GM19438 (cell line): ENCODE results near the gene ANKDD1B.

Experiments
- ATAC-seq: cut with Tn5 transposase; IDR thresholded peaks from one replicate; pipeline ENCODE4 v1.9.1; 2021; ENCODE audit warnings: low read depth; ENCODE audit not compliant: unreplicated experiment

The ANKDD1B gene

DNA sequence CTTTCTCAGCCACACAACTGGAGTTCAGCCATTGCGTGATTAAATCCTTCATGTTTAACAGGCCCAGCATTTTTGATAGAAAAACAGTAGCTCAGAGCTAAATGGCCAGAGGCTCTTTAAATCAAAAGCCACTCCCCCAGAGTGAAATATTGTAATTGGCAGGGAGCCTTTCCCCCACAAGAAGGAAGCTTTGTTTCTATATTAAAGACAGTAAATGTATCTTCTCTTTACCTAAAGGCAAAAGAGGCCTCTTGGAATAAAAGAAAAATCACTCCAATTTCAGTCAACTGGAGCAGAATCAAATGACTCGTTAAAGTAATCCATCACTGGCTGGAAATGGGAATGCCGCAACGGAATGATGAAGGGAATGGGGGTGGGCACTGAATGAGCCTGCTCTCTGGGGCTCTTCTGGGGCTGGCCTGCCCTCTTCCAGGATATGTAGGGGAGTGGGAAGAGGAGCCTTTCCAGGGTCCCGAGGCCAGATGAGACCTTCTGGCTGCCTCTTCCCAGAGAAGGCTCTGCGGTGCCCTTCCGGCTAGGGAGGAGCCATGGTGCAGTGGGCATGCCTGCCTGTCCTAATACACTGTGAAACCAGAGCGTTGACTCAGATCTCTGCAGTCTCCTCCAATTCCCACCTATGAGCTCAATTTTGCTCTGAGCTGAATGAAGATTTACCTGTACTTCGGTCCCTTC lies 45.2 kb downstream of the ANKDD1B start:
- ATAC-seq: no peak

DNA sequence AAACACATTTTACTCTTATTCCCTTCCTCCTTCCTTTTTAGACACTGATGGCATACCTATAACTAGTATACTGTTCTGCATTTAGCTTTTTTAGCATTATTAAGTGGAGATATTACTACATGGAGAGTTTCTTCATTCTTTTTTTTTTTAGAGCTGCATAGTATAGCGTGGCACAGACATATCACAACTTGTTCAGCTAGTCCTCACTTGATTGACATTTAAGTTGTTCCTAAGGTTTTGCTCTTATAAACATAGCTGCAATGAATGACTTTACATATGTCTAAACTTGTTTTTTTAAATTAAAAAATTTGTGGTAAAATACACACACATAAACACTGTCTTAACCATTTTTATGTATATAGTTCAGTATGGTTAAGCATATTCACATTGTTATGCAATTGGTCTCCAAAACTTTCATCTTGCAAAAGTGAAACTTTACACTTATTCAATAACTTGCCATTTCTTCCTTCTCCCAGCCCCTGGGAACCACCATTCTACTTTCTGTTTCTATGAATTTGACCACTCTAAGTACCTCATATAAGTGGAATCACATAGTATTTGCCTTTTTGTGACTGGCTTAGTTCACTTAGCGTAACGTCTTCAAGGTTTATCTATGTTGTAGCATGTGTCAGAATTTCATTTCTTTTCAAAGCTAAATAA lies 48.7 kb downstream of the ANKDD1B start:
- no peak for ATAC-seq

DNA sequence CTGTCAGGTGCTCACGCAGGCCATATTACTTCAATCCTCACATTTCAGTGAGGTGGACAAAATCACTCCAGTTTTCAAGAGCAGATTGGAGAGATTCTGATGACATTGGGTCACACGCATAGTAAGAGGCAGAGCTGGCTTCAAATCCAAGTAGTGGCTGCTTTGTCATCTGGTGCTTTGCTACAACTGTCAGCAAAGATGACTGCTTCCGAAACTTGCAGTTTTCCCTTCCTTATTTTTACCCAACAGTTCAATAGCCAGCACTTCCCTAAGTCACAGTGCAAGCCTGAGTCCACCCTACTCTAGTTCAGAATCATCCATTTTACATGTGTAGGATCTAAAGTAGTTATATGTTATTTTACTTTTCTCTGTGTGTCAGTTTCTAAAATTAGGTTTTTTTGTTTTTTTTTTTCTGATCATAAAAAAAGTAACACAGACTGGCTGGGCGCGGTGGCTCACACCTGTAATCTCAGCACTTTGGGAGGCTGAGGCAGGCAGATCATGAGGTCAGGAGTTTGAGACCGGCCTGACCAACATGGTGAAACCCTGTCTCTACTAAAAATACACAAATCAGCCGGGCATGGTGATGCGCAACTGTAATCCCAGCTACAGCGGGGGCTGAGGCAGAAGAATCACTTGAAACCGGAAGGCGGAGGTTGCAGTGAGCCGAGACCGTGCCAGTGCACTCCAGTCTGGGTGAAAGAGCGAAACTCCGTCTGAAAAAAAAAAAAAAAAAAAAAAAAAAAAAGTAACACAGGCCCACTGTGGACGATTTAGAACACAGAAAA lies 49.6 kb downstream of the ANKDD1B start:
- no peak for ATAC-seq

DNA sequence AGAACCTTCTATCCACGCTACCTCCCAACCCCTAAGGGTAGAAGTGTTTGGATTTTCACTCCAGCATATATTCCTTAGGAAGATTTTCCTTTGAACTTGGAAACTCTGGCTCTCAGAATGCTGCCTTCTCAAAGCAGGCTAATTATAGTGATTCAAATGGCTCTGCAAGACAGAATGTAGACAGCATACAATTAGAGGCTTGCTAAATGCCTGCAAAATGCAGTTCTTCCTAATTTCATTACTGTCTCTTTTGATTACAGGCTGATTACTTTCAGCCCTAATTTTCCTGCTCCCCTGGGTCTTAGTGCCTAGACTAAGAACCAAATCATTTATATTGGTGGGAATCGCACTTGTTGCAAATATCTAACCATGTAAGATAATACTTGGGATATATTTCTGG lies 50.8 kb downstream of the ANKDD1B start:
- ATAC-seq: no peak

- ATAC-seq: no peak
Observed at GRCh38 chr5:75663579-75664284, 52.5 kb downstream of the ANKDD1B start.

DNA sequence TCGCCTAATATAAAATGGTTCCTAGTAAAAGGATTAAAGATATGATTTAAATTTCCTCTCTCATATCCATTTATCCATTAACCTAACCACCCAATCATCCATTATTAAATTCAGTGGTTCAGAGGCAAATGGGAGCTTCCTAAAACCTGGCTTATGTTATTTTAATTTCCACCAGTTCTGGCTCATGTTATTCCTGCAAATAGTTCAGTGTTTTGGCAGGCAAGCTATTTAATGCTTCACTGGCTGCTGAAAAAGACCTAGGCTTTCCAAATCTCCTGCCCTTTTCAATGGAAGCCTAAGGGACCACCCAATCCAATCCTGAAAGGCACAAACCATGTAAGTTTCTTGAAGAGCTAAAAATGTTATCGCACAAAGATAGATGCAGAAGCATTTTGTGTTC lies 53.7 kb downstream of the ANKDD1B start:
- no peak for ATAC-seq

- no peak for ATAC-seq
Observed at GRCh38 chr5:75666801-75667200, 55.5 kb downstream of the ANKDD1B start.

GRCh38 chr5:75667586-75667985 lies 56.3 kb downstream of the ANKDD1B start:
- ATAC-seq: no peak

GRCh38 chr5:75668445-75668844 lies 57.2 kb downstream of the ANKDD1B start:
- ATAC-seq: peak; percentile 20

- peak; percentile 96 for ATAC-seq
Observed at GRCh38 chr5:75668977-75669689, 57.9 kb downstream of the ANKDD1B start.

GRCh38 chr5:75670577-75670976 lies 59.3 kb downstream of the ANKDD1B start:
- ATAC-seq: no peak

GRCh38 chr5:75671506-75671905 lies 60.3 kb downstream of the ANKDD1B start:
- no peak for ATAC-seq

DNA sequence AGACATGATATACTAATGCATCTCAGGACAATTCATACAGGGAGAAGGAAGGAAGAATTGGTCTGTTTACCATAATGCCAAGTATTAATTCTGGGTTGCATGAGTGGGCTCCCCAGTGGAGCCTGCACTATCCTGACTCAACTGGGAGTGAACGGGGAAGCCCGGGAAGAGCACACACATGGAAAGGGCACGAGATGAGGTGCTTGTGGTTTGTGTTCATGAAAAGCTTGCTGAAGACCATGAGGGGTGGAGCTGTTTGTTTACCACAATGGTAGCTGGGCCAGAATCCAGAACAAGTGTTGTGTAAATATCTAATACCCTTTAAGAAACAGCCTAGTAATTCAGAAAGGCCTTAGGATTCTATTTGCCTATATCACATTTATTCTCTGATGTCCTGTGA lies 61.4 kb downstream of the ANKDD1B start:
- no peak for ATAC-seq

- ATAC-seq: no peak
Observed at GRCh38 chr5:75675783-75676182, 64.5 kb downstream of the ANKDD1B start.

DNA sequence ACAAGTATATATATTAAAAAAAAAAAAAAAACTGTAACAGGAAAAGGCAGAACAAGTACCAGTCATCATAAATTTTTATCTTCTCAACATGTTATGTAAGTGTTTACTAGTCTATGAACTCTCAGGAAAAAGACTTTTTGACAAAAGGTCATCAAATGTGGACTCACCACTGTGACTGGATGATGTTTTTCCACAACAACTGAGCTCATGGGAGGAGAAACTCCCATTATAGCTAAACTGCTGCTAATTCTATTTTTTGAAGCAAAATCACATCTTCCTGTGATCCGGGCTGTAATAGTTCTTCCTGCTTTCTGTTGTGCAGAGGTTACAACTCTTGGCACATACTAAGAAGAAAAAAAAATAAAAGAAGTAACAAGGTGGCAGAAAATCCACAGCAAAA lies 66.4 kb downstream of the ANKDD1B start:
- ATAC-seq: no peak

GRCh38 chr5:75678155-75678554 lies 66.9 kb downstream of the ANKDD1B start:
- ATAC-seq: no peak

DNA sequence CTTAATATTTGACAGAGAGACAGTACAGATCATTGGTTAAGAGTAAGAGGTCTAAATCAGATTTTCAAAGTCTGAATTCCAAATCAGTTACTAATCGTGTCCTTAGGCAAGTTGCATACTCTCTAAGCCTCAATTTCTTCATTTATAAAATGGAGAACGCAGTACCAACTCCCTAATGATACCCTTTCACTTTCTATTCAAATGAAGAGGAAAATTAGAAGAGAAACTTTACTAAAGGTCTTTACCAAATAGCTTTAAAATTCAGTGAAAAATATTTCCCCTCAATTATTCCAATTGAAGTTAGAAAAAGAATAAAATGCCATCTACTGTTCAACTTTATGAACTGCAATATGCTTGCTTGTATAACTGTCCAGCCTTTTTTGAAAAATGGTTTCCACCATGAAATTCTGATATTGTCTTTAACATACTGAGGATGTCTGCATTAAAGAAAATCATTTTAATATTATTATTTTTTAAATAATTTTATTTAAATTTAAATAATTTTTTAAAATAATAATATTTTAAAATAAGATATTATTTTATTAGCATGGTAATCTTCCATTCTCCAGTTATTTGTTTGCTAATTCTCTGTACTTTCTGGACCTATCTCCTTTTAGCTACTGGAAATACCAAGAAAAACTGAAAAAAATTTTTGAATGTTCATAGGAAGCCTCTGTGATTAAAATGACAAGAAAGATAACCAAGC lies 70.0 kb downstream of the ANKDD1B start:
- ATAC-seq: no peak

DNA sequence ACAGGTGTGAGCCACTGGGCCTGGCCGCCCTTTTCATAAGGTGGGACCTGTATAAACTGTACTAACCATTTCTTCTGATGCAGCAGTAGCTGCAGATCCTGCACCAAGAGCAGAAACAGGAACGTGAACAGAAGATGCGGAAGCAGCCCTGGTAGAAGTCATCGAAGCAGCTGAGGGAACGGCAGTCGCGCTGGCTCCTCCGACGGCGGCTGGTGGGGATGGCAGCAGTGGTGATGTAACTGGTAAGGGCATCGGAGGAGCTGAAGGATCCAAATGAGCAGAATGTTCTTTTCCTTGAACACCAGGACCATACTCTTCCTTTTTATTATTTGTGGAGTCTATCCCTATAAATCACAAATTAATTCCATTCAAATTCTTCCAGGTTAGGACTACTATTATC lies 73.9 kb downstream of the ANKDD1B start:
- no peak for ATAC-seq

DNA sequence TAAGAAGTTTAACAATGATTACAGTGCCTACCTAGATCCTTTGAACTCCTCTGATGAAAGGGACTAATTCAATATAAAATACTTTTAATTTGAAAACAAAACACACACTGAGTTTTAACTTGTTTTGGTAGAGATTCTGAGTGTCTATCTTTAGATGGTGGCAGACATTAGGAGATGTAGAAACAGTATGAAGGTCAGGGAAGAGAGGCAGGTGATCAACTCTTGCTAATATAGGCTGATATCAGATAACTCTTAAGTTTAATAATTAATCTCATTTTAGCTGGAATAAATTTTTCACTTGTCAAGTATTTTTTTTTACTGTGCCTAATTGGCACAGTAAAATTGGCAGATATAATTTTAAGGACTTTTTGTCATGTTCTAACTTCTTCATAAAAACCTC lies 75.2 kb downstream of the ANKDD1B start:
- no peak for ATAC-seq

- no peak for ATAC-seq
Observed at GRCh38 chr5:75690669-75691068, 79.4 kb downstream of the ANKDD1B start.
